Tongue (tissue), 2 donors: ENCODE data around the gene MORN1. TPM values are rescaled to one million over a fixed set of nuclear protein-coding genes. Genes with fewer than 3 reads are reported as not detected.

ENCODE experiments used
- DNase-seq: peaks from one replicate; pipeline ENCODE4 v3.0.0-alpha.2; 2015
- total RNA-seq: library from RNA; depleted of rRNA; stranded (reverse); fragments of >200 nt; gene quantifications from one replicate; pipeline ENCODE4 v1.2.3, GENCODE V29; 2014

MORN1 gene
- total RNA-seq, 1 donor from 2014 or later, result 13.8 TPM

DNA sequence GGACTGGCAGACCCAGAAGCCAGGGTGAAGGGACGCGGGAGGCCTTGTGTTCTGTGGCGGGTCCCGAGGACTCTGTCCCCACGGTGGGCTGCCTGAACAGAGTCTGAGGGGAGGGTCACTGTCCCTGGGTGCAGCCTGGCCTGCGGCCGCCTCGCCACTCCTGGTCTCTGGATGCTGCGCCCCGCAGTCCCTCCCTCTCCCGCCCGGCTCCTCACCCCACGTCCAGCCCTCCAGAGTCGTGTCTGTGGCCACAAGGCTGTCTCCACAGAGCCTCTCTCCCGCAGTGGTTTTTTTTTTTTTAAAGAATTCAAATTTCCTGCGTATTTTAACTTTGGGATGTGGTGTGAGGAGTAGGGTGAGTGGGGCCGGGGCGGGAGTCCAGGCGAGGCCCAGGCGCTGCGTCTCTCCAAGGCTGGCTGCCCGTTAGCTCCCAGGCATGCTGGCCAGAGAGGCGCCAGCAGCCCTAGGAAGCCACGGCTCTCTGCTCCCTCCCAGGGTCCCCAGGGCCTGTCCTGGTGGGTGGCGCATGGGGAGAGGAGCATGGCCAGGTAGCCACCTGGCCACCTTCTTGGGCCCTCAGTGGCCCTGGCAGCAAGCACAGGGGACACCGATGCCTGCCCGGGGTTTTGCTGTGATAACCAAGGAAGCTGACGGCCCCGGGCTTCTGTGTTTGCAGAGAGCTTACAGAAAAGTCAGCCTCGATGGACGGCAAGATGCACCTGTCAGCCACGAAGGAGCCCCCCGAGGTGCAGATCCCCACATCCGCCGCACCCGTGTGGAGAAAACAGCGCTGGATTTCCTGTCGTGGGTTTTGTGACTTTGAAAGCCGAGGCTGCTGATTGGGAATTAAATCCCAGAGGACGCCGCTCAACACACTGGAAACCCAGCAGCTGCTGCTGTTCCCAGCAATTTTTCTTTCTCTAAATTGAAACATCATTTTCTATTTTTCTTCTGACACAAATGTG lies 72.8 kb downstream of the MORN1 start:
- no peak for DNase-seq

DNA sequence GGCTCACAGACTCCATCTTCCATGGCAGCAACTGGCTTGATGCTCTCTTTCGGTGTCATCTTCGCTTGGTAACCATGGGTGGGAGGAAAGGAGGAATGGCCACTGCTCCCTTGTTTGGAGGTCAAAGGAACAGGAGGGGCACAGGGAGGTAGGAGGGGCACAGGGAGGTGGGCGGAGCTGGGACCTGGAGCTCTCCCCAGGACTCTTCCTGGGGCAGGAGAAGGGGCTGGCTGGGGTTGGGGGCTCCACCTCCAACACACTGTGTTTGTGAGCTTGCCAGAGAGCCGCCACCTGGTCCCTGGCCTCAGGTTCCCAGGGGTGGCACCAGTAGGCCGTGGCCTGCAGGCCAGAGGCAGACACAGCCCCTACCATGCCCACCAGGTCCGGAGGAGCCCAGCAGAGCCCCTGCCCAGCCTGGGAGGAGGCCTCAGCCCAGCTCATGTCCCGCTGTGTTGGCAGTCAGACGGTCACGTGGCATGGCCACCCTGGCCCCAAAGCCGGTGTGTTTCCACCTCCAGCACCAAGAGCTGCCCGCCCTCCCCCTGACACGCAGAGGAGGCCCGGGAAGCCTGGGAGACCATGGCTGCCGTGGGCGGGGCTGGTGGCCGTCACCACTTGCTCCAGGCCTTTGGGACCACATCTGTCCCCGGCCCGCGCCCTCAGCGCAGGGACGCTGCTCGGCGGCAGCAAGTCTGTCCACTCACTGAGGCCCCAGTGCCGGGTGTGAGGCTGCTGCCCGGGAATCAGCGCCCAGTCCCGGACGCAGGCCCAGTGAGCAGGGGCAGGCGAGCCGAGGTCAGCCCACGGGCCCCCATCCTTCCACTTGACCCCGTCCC lies 73.9 kb downstream of the MORN1 start:
- no peak for DNase-seq

DNA sequence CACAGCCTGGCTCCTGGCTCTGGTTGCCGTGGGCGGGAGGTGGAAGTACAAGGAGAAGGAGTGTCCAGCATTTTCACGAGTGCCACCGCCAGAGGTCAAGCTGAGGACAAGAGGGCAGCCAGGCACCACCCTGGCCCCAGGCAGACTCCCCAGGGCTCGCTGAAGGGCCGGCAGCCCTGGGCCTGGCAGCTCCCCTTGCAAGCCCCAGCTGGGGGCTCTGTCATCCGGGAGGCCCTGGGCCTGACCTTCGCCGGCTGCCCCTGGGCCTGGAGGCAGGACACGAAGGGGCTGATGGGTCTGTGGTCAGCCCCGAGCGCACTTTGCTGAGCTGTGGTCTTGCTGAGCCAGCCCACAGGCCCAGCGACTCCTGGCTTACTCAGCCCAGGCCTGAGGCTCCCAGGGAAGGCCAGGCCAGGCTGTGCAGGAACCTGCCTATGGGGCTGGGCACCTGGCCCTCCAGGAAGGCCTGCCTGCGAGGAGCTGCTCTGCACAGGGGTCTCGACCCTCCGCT lies 74.8 kb downstream of the MORN1 start:
- no peak for DNase-seq

DNA sequence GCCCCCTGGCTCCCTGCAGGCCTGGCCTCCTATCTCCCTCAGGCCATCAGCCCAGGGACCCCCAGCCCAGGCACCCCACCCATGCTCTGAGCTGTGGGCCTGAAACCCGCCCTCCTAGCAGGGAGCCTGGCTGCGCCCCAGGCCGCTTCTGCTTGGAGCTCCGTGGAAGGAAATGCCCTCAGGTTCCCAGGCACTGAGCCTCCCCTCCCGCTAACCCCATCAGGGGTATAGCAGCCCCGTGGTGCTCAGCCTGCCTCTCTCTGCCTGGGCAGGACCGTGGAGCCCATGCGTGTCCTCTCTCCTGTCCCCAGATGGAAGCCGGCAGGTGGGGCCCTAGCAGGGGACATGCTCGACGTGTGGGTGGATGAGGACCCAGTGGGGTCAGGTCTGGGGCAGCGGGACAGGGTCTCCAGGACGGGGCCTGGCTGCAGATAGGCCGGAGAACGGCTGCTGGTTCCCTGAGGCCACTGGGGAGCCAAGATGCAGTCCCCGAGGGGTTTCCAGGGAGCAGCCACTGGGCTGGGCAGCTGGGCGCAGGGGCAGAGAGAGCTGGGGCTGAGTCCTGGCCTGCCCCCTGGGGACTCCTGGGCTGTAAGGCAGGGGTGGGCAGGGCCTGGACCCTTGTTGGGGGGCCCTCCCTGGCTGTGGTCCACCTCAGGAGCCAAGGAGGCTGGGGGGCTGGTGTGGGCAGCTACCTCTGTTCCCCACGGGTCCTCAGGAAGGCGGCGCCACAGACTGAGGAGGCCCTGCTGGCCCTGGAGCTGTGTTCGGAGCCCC lies 75.5 kb downstream of the MORN1 start:
- DNase-seq, result no peak

DNA sequence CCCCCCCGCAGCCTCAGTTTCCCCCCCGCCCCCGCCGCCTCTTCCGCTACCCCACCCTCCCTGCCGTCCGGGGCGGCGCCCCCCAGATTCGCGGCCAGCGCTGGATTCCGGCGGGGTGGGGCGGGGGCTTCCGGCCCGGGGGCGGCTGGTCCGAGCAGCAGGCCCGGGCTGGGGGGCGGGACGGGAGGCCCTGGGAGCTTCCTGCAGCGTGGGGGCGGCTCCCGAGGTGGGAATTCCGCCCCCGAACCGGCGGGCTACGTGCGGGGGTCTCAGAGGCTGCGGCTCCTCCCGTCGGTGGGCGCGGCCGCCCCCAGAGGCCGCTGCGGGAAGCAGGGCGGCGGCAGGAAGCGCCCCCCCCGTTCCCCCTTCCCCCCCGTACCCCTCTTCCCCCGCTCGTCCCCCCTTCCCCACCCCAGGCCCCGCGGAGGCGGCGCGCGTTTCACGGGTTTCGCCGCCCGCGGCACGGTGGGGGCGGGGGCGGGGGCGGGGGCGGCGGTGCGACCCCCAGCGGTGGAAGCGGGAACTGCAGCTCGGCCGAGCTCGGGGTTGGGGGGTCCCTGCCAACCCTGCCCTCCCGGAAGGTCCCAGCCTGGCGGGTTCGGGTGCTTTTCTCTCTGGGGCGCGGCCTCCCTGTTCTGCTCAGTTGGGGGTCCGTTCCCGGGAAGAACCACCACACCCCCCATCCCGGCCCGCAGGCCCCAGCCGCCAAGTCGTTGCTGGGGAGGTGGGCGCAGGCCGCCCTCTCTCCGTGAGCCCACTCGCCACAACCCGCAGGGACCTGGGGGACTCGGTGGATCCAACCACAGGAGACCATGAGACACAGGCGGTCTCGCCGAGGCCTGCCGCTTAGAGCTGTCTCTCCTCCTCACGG lies 76.3 kb downstream of the MORN1 start:
- peak; percentile 91 for DNase-seq

DNA sequence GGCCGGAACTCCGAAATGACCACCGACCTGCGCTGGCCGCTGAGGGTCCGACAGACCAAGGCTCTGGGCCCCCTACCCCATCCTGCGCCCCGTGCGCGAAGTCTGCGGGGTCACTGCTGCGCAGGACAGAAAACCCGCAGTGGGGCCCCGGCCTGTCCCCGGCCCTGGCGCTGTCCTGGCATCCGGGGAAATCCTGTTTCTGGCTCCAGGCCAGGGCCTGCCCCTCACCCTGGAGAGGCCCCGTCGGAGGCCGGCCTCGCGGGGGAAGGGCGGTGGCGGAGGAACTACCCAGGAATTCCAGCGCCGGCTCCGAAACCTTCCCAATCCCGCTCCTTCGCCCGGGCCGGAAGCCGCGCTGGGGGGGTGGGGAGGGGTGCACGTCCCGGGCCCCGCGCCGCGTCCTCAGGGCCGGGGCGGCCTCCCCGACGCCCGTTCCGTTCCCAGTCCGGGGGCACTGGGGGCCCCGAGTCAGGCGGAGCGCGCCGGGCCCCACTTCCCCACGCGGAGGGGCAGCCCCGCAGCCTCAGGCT lies 77.0 kb downstream of the MORN1 start:
- DNase-seq, result peak; percentile 90

DNA sequence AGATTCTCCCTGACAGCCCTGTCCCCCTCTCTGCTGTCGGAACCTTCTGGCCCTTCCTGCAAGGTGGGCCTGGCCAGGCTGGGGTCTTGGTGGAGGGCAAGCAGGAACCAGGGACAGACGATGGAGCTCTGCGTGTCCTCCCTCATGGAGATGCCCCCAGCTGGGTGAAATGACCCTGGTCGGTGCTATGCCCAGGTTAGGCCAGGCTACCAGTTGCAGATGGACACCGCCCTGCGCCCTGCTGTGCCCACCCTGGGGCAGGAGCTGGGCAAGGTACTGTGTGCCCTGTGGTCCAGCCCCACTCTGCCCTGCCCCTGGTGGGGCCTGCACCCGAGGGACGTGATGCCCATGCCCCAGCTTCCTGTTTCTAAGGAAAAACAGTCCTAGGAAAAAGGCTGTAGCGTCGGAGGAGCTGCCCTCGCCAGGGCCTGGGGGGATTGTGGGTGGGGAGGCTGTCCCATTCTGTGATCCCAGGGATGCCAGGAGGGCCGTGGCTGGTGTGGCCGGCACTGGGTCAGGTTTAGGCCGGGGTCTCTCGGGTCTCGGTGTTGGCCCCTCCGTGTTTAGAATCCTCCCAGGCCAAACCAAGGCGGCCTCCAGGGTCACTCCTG lies 77.6 kb downstream of the MORN1 start:
- no peak for DNase-seq

DNA sequence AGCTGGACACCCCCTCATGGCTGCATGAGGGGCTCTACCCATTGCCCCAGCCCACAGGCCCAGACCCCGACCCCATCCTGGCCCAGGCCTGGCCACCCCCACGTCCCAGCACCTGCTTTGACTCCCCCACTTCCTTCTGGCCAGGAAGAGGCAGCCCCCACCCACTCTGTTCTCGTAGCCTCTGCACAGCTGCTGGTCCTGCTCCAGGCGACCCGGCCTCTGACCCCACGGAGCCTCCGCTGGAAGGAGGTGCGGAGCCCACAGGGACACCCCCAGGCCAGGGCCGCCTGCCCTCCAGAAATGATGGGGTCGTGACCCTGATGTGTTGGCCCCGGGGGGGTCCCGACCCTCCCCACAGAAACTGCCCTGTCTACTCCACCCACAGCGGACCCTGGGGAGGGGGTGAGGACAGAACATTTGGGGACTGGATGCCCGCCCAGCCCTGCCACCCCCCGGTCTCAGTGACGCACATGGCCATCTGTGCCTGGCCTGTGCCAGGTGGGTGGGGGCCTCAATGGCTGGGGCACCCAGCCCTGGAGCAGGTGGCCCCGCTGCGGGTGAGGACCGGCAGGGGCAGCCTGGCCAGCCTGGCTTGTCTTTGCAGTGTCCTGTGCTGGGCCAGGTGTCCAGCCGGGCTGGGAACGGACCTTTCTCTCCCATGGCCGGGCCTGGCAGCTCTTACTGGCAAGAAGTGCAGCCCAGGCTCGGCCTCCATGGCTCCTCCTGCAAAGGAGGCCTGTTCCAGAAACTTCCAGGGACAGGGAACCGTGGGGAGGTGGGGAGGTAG lies 78.6 kb downstream of the MORN1 start:
- peak; percentile 88 for DNase-seq

DNA sequence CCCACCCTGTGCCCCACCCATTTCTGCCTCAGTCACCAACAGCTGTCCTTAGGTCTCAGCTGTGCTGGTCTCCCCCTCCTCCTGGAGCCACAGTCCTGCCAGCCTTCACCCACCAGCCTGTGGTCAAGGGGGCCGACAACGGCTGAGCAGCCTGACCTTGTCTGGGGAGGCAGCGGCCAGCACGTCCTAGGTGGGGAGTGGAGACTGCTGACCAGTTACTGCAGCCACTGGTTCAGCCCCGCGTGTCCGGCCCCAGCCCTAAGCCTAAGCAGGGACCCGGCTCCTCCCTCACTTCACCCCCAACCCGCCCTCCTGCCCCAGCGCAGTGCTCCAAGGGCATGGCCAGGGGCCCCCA lies 79.2 kb downstream of the MORN1 start:
- no peak for DNase-seq

DNA sequence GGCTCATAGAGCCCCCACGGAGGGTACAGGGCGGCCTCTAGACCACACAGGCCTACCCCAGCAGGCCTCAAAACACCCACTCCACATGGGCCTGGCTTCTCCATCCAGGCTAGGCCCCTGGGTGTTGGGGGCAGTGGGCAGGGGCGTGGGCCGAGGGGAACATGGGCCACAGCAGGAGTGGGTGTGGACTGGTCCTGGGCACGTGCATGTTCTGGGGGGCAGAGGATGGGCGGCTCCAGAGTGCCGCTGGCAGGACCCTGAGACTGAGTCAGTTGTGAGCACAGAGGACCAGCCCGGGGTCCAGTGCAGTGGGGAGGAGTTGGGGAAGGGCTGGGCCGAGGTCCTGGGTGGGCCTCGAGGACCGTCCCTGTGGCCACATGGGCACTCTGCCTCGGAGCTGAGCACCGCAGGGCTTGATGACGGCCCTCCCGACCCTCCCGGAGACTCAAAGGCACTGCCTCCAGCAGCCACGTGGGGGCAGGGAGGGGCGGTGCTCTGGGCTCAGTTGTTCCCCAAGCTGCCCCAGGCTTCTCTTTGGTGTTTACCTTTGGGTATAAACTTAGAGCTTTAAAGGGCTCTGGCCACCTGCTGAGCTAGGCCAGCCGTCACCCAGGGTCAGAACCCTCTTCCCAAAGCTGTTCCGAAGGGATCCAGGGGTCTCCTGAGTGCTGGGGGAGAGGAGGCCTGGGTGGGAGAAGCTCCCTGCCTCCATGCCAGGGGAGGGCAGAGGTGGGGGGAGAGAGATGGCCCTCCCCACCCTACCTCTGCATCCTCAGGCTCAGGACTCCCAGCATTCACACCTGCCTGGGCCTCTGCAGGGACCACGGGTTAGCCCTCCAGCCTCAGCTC lies 79.9 kb downstream of the MORN1 start:
- DNase-seq, result peak; percentile 82

DNA sequence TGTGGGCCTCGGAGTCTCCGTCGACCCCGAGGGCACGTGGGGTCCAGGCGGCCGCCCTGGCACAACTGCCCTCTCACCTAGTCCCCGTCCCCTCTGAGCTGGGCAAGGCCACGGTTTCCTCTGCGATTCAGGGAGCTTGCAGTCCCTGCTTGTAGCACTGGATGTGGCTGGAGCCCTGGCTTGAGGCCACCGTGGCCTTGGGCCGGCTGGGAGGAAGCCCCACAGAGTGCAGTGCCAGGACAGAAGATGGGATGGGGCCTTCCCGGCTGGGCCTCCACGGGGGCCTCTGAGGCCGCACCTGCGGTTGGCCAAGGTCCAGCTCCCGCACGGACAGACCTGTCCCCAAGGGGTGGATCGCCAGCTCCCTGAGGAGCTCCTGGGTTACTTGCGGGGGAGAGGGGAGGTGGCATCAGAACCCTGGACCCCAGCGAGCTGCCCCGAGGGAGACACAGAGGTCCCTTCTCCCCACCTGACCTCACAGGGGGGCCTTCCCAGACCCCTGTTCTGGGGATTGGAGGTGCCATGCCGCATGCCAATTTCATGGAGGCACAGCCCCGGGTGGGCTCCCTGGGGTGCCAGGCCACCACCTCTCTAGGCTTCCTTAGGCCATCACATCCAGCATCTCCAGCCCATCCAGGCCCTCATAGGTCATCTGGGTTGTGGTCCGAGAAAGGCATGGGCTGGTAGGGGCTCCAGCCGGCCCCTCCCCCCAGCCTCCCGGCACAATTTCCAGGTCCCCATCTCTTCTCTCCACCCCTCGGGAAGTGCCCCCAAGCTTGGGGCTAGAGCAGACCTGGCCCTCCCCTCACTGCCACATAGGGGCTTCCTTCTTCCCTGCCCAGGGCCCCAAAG lies 80.8 kb downstream of the MORN1 start:
- no peak for DNase-seq

DNA sequence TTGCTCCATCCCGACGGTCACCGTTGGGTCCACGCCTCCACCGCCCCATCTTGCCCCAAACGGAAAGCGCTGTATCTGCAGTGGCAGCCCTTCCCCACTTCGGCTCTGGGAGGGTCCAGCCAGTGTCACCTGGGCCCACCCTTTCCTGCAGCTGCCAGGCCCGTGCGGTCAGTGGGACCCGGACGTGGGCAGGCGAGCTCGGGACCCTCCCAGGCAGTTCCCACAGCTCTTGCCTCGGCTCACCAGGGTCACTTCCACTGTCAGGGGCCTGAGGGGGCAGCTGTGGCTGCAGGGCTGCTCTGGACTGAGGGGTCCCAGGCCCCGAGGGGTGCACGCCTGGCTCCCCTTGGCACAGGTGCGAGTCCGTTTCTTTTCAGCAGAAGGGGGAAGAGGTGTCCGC lies 82.5 kb downstream of the MORN1 start:
- DNase-seq, result no peak

DNA sequence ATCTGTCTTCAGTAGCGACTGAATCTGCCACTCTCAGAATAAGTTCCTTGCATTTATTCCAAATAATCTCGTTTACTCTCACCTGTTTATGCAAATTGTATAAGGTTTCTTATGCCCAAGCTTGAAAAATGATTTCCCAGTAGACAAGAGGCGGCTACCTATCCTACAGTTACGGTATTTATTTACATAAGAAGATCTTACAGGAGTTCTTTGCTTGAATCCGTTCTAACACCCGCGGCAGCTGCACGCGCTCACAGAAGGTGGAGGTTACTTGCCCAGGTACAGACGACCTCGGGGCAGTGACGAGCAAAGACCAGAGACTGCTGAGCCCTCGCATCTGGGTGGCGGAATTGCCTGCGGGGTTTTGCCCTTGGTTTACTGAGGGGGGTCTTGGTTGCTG lies 83.4 kb downstream of the MORN1 start:
- DNase-seq, result no peak

DNA sequence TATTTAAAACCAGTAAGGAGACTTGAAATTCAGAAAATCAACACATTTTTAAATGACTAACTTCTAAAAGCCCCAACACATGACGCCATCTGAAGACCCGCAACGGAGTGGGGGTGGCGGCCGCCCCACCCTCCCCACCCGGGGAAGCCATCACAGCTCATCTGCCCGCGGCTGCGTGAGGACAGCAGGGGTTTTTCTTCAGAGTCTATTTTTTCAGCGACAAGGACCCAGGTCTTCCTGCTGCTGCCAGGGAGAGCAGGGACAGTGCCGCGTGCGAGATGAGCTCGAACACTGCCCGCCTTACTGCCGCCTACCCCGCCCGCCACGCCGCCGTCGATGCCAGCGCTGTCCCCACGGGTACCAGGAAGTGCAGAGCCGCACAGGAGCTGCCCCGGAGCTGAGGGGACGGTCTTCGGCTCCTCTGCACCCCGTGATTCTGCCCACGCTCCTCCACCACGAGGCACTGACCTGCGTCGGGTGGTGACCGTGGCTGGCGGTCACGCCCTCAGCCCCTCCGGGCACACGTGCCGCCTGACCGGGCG lies 84.2 kb downstream of the MORN1 start:
- DNase-seq, result no peak

DNA sequence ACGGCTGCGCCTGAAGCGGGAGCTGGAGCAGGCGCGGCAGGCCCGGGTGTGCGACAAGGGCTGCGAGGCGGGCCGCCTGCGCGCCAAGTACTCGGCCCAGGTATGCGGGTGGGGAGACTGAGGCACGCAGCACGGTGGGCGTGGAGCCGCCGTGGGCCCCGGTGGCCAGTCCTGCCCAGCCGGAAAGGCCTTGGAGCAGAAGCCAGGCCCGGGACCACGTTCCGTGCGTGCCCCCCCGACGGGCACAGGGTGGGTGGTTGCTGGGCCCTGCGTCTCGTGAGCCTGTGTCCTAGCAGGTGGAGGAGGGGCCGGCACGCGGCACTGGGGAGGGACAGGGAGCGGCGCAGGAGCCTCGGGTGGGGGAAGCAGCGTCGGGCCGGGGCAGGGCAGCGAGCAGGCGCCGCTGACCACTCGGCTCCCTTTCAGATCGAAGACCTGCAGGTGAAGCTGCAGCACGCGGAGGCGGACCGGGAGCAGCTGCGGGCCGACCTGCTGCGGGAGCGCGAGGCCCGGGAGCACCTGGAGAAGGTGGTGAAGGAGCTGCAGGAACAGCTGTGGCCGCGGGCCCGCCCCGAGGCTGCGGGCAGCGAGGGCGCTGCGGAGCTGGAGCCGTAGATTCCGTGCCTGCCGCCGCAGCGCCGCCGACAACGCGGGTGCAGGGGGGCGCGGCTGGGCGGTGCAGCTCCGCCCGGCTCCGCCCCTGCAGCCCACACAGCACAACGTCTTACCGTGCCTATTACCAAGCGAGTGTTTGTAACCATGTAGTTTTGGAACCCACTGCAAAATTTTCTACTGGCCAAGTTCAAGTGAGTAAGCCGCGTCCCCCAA lies 85.0 kb downstream of the MORN1 start:
- peak; percentile 58 for DNase-seq

DNA sequence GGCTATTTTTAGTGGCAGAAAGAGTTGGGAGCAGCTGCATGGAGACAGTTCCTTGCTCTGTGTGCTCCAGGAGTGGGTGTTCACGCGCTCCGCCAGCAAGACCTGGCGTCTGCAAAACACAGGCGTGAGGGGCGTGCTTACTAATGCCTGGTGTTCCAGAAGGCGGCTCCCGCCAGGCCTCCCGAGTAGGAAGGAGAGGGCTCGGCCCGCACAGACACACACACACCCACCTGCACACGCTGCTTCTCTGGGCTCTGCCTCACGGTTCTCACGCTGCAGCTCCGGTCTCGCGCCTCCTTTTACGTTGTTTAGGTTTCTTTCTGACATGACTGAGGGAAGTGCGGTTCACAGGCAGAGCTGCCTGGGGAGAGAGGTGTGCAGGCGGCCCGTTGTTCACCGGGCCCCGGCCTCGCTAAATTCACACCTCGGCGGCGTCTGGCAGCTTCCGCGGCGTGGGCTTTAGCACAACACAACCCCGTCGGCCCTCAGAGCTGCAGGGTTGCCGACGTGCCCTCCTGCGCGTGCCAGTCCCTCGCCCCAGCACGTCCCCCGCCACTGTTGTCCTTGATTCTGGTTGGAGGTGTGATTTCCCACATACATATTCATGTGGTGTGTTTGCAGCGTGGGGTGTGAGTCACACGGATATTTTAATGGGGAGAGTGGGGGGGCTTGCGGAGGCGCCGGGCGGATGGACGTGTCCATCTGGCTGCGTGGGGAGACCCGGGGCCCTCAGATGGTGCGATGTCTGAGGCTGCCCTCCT lies 86.3 kb downstream of the MORN1 start:
- DNase-seq, result peak; percentile 90
